GM21619 (cell line): Measurements from ENCODE around the gene MEGF10.

Source experiments
- ATAC-seq: cut with Tn5 transposase; IDR thresholded peaks from one replicate; pipeline ENCODE4 v1.9.1; 2021; ENCODE audit not compliant: unreplicated experiment

The MEGF10 gene

DNA sequence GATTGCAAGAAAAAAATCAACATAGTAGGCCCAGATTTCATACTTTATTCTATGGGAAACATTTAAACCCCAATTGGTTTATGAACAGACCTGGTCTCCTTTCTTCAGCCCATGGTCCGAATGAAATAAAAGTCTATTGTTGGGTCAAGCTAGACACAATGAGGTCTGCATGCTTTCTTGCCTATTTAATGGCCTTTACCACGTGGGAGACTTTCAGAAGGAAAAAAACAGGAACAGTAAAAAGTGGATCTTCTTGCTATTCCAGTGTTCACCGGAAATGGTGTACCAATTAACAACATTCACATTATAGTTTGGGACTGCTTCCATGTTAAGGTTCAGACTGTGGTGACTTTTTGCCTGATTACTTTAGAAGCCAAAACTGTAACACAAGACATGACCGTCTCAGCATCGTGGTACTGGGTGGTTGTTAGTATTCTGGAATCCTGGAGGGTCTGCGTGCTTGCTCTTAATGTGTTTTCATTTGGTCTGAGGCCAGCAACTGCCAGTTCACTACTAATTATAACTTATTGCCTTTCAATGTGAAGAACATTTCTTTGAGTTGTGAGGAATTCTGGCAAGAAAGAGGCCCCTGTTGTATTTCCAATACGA, 141.5 kb downstream of the MEGF10 start:
- ATAC-seq, result no peak

DNA sequence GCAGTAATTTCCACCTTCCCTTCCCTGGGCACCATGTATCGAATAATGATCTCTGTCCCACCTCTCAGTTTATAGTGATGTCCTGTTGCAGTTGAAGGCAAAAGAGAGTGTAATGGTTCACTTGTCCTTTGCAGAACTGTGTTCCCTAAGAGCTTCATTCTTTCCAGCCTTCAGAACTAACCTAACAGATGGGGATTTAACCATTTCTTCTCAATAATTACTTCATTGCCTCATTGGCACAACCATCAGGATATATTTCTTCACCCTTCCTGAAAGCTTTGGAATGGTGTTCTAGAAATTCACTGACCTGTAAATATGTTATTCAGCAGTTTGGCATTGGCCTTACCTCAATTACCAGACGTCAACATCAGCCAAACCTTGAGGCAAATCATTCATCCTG, 142.9 kb downstream of the MEGF10 start:
- no peak for ATAC-seq

DNA sequence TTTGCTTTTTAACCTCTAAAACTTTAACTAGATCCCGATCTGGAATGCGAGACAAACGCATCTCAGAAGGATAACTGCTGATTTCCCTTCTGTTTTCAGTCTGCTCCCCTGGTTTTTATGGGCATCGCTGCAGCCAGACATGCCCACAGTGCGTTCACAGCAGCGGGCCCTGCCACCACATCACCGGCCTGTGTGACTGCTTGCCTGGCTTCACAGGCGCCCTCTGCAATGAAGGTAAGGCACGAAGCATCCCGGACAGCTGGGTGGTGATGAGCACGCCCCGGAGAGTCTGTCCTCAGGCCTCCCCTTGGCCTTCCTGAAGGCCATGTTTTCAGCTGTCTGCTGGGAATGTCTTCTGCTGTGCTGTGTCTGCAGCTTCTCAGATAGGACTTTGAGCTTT, 144.0 kb downstream of the MEGF10 start:
- no peak for ATAC-seq

DNA sequence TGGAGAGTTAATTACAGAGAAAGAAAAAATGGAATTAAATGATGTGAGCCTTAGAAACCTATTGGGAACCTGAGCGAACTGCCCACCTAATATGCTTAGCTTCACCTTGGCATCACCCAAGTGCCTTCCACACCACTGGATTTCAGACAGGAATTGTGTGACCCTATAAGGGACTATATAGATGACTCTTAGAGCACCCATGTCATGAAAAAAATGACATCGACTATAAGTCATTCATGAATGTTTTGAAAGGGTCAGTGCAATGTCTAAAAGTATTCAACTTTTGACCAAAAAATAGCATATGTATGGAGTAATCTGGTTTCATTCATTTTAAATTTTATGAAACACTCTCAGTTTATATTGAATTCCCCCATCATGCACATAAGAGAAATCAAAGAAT, 145.2 kb downstream of the MEGF10 start:
- no peak for ATAC-seq

DNA sequence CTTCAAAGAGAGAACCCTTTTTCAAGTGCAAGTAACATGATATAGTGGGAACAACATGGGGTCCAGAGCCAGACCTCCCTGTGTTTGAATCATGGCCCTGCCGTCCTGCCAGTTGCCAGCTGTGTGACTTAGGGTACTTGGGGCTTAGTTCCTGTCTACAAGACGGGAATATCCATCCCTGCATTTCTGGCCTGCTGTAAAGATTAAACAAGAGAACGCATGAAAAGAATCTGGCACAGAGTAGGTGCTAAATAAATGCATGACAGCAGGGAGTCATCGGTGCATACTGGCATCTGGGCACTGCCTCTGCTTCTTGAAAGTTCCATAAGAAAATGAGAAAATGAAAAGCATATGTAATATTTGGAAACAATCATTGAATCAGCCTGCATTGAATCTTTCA, 149.0 kb downstream of the MEGF10 start:
- ATAC-seq, result no peak

DNA sequence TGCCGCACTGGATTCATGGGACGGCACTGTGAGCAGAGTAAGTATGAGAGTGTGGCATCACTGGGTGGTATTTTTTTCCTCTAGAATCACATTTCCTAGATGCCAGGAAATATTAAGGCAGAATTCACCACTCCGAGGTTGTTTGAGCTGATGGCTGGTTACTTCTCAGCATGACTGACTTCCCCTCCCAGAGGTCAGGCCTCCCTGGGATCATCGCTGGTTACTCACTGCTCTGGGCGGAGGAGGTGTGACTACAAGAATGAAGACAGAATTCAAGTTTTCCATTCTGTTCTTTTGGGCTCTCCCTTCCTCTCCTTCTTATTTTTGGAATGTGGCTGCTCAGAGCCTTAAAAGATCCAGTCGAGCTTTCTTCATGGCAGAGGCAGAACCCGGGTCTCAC, 150.2 kb downstream of the MEGF10 start:
- no peak for ATAC-seq

DNA sequence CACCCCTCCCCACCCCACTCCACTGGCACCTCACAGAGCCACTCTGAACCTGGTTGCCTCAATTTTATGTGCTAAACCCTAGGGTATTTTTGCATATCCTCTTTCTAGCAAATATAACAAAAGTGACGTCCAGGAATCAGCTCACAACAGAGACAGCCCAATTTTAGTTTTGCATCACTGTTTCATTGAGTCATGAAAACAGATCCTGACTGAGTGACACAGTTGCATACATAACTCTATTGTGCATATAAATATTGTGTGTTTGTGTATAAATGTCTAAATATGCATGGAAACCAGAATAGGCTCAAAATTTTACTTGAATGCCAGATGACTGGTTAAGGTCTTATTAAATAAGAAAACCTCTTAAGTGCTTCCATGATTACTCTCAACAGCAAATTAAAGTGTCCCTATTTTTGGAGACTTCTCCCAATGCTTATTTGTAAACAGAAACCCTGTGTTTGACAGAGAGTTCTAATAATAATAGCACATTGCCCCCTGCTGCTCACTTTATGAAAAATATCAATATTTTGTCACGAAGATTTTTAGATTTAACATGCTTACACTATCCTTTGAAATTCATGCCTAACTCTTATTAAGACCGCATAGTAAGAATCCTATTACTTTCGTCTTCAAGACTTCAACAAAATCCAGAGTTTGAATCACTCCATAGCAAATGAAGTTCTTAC, 151.3 kb downstream of the MEGF10 start:
- ATAC-seq, result no peak

DNA sequence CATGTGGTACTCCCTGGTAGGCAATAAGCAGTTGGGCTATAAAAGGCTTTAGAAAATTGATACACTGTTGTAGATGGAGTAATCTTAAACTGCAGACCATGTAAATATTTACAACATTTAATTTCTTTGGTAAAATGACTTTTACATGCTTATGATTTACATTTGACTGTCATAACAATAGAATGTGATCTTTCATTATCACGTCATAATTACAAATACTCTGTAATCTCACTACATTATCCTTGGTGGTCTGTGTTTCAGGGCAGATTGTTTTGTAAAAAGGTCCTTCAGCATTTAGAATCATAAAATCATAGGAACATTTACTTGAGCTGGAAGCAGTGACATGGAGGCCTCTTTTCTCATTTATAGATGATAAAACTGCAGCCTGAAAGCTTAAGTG, 153.6 kb downstream of the MEGF10 start:
- ATAC-seq, result no peak

DNA sequence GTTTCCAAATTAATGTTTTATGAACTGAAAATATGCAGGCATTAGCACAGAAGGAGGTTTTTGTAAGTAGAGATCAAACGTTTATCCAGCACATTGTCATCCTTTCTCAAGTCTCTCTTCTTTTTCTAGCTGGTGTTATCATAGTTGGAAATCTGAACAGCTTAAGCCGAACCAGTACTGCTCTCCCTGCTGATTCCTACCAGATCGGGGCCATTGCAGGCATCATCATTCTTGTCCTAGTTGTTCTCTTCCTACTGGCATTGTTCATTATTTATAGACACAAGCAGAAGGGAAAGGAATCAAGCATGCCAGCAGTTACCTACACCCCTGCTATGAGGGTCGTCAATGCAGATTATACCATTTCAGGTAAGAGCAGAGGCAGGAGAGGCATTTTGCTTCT, 154.7 kb downstream of the MEGF10 start:
- no peak for ATAC-seq

DNA sequence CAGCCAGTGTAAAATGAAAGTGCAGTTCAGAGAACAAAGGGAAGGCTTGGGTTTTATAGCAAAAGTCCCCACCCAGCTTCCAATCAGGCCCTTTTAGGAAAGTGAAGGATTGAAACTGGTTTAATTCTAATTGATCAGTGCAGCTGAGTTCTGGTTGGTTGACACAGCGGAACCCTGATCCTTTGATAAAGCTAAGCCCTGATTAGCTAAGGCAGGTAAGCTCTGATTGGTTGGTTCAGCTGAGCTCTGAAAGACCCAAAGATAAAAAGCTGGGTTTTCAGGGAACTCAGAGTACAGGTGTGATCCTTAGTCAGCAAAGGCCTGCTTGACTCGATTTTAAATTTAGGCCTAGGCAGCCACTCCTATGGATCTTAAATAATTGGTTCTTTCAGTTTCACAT, 156.0 kb downstream of the MEGF10 start:
- ATAC-seq, result no peak

DNA sequence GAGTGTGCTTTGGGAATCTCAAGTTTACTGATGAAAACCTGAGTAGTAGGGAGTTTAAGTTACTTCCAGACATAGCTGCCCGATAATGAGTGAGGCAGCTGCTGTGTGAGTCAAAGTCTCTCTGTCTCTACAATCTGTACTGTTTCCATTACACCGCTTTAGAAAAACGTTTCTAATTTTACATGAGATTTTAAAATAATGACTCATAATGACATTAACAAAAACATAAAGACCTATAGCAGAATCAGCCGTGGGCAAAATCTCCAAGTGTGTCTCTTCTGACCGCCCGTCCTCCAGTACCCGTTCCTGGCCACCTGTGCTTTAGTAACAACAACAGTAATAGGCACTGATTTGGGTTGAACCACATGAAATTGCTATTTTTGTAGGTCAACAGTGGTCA, 157.2 kb downstream of the MEGF10 start:
- no peak for ATAC-seq

DNA sequence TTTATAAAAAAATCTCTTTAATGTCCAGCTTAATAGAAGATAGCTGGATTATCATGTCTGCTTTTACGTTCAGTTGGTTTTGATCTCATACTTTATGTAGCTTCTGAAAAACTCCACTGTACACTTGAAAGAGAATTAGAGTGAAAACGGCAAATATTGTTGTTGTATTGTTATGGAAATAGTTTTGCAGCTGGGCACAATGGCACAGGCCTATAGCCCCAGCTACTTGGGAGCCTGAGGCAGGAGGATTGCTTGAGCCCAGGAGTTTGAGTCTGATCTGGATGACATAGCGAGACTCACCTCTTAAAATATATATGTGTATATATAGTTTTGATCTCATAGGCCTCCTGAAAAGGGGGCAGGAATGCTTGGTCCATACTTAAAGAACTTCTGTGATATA, 159.4 kb downstream of the MEGF10 start:
- ATAC-seq, result no peak

DNA sequence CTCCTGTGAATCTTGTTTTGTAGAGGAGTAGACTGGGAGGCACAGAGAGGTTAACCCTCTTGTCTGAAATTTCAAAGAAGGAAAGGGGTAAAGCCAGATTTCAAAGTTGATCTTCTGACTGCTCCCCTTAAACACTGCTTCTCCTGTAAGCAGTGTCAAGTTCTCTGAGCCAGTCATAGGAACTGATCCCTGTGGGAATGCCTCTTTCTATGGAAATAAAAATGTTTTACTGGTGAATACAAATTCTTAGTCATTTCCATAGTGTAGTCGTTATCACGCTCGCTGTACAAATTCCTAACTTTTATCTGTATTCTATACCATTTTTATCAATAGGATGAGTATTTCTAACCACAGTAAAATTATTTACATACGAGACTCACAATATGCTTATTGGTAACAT, 160.5 kb downstream of the MEGF10 start:
- no peak for ATAC-seq

DNA sequence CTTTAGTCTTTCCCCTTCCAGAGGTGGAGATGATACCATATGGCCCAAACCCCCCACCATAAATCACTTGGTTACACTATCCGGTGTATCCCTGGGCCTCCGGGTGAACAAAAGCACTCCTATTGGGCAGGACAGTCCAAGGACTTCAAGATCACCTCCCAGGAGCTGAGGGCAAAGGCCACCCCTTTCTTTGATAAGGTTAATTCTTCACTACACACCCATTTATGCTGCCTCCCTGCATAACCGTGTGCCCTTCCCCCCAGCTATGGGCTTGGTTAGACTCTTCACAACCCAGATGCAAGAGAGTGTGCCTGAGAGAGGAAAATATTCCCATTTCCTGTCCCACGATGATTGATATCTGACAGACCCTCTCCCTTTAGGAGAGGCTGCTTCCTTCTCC, 162.0 kb downstream of the MEGF10 start:
- no peak for ATAC-seq

DNA sequence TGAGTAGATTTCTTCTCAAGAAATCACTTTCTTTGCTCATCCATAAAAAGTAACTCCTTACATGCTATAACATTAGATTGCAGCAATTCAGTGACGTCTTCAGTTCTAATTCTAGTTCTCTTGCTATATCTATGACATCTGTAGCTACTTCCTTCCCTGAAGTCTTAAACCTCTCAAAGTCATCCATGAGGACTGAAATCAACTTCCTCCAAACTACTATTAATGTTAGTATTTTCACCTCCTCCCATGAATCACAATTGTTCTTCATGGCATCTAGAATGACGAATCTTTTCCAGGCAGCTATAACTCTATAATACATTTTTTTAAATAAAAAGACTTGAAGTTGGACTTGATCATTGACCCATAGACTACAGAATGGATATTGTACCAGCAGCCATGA, 180.6 kb downstream of the MEGF10 start:
- ATAC-seq, result no peak

DNA sequence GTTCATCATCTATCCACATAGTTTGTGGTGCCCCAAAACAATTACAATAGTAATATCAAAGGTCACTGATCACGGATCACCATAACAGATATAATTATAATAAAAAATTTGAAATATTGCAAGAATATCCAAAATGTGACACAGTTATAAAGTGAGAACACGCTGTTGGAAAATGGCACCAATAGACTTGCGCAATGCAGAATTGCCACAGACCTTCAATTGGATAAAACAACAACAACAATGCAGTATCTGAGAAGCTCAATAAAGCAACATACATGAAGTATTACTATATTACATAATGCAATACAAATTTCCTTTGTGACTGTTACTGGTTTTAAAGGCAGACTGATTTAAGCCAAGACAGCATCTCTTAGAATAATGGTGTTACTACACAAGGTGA, 182.1 kb downstream of the MEGF10 start:
- ATAC-seq, result no peak

DNA sequence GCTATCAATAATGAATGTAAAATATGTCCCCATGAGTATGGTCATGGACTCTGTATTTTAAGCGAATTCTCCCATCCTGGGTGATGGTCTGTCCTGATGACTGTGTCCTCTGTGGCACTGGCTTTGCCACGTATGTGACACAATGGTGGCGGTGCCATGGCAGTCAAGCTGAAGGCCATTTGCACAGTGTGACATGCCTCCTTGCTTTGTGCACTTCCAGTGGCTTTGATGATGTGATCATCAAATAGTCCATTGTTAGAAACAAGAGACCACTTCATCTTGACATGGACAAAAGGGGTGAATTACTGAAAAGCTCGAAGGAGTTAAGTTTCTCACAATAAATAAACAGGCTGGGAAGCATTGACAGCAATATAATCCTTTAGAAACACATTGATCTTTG, 195.9 kb downstream of the MEGF10 start:
- no peak for ATAC-seq

DNA sequence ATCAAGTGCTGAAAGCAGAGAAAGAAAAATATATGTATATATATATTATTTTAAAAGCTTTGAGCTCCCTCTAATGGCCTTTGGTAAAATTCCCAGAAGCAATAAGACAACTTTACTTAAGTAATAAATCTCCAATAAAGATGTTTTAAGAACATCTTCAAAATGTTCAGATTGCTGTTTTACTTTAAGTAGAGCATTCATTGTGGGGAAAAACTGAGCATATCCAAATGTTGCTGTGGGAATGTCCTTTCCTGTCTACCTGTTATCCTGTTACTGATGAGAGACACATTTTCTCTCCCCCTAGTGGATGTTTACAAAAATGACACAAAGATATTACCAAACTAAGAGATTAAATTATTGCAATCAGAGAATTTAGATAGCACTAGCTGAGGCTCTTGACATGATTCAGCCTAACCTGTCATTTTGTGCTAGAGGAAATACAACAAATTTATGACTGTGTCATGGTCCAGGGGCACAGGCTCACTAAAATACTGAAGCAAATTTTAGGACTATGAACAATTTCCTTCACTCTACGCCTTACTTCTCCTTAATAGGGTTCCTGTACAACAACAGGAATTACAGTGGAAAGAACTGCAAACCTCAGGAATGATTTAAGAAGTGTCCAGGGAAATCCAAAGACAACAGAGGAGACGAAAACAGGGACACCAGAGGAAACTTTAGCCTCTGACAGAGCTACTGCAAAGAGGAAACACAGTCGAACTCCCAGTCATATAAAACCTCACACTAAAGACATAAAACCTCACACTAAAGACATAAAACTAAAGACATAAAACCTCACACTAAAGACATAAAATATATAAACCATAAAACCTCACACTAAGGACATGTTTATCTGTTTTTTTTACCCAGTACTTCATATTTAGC, 202.5 kb downstream of the MEGF10 start:
- ATAC-seq, result peak; percentile 79

DNA sequence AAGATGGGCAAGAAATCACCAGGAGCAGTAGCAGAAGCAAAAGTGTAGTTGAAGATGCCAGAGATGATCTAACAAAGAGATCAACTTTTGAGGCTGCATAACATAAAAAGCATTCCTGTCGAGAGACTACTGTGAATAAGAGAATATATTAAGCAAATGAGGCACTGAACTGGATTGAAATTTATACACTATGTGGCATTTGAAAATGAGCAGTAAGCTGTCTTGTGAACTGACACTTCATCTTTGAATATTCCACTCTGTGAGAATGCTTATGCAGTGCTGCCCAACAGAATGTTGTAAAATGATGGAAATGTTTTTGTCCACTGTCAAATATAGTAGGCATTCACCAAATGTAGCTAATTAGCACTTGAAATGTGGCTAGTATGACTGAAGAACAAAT, 208.0 kb downstream of the MEGF10 start:
- no peak for ATAC-seq

DNA sequence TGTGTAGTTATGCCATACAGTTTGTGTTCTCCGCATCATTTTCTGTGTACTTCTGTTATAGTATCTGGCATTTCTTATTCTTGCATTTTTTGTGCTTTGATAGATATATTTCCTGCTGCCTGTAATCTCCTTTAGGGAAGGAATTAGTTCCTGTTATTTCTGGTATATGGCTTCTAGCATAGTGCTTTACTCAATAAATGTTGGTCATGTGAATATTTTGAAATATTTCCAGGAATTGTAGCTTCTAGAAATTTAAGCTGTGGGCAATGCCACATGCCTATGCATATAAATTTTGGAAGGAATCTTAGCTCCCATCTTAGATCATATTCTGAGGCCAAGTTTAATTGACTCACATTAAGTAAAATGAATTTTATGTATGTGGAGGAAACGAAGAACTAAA, 215.3 kb downstream of the MEGF10 start:
- ATAC-seq, result no peak

DNA sequence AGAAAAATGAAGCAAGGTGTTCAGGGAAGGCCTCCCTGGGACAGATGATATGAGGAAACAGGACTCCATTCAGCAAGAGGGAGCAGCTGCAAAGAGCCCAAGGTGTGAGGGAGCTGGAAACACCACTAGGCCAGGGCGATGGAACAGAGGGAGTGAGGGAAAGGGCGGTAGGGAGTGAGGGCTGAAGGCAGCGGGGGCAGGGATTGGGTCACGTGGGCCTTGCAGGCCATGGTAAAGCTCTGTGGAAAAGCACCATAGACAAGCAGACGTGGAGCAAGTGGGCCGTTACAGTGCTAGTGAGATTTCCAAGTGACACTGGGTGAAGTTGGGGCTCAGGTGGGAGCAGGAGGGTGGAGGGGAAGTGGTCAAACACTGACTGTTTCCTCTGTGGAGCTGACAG, 216.0 kb downstream of the MEGF10 start:
- no peak for ATAC-seq
